Dedifferentiated amniotic fluid mesenchymal stem cell (primary cell): ENCODE results near the gene TULP4.
"Not testable (repeated sequence)": the region's sequence is repeated elsewhere in the genome, so short reads cannot be mapped to it uniquely, and the experiment has no call there.

Experiments used
- DNase-seq: peaks from one replicate; pipeline ENCODE4 v3.0.0-alpha.2; 2016; ENCODE audit errors: extremely low spot score

TULP4 gene

GRCh38 chr6:158295976-158296853, 16.1 kb upstream of the TULP4 start:
- DNase-seq: not testable (repeated sequence)

DNA sequence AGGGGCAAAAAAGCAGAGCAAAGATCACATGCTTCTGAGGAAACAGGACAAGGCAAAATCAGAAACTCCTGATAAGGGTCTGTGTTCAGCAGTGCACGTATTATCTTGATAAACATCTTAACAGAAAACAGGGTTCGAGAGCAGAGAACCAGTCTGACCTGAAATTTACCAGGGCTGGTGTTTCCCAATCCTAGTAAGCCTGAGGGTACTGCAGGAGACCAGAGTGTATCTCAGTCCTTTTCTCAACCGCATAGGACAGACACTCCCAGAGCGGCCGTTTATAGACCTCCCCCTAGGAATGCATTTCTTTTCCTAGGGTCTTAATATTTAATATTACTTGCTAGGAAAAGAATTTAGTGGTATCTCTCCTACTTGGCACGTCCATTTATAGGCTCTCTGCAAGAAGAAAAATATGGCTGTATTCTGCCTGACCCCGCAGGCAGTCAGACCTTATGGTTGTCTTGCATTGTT, 15.4 kb upstream of the TULP4 start:
- DNase-seq: not testable (repeated sequence)

DNA sequence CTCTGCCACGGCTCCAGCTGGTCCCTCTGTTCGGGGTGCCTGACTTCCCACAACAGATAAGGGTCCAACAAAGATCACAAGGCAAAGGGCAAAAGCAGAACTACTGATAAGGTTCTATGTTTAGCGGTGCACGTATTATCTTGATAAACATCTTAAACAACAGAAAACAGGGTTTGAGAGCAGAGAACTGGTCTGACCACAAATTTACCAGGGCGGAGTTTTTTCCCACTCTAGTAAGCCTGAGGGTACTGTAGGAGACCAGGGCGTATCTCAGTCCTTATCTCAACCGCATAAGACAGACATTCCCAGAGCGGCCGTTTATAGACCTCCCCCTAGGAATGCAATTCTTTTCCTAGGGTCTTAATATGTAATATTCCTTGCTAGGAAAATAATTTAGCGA, 14.6 kb upstream of the TULP4 start:
- DNase-seq: not testable (repeated sequence)

GRCh38 chr6:158300306-158301143, 11.7 kb upstream of the TULP4 start:
- DNase-seq: not testable (repeated sequence)

GRCh38 chr6:158301561-158301960, 10.7 kb upstream of the TULP4 start:
- not testable (repeated sequence) for DNase-seq

DNA sequence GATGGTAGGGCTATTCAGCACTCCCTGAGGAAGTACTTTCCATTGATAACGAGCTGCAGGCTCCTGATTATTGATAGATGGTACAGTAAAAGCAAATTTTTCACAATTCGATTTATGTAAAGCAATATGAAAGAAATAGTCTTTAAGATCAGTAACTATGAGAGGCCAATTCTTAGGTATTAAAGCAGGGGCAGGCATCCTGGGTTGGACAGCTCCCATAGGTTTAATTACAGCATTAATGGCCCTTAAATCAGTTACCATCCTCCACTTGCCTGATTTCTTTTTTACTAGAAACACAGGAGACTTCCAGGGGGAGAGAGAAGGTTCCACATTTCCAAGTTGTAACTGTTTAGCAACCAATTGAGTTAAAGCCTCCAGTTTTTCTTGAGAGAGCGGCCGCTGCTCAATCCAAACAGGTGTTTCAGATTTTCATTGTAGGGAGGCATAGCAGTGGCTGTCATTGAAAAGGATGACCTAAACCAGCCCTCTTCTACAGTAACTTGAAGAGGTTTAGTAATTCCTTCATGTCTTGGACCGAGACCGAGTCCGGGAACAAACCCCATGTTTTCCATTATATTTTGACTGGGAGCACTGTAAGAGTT, 10.0 kb upstream of the TULP4 start:
- DNase-seq: not testable (repeated sequence)

- no peak for DNase-seq
Observed at GRCh38 chr6:158303210-158303731, 9.0 kb upstream of the TULP4 start.

GRCh38 chr6:158304254-158304653, 8.0 kb upstream of the TULP4 start:
- DNase-seq: no peak

DNA sequence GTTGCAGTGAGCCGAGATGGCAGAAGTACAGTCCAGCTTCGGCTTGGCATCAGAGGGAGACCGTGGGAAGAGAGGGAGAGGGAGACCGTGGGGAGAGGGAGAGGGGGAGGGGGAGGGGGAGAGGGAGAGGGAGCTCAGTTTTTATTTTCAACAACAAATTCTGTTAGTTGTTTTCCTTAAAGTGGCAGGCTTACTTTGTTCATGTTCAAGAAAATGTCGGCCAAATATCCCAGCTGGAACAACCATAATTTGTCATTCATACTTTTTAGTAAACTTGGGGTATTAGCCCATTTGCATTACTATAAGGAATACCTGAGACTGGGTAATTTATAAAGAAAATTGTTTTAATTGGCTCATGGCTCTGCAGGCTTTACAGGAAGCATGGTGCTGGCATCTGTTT, 2.5 kb upstream of the TULP4 start:
- no peak for DNase-seq

GRCh38 chr6:158311193-158311592, 1.1 kb upstream of the TULP4 start:
- DNase-seq: no peak

DNA sequence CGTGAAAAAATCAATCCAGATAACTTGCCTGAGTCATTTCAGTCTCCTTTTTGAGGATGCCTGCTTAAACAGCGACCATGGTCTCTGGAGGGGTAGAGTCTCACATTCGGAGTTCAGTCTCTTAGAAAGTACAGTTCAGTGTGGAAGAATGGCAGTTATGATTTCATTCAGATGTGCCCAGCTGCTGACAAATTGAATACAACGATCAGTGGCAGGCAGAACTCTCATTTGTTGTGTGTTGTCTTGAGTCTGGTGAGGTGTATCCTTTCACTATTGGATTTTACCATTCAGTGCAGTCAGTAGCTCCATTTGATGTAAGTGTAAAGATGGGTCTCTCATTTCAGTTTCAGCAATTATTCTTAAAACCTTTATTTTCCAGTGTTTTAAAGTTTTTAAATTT, 639 bp upstream of the TULP4 start:
- no peak for DNase-seq

GRCh38 chr6:158312672-158313397, 570 bp downstream of the TULP4 start:
- no peak for DNase-seq

DNA sequence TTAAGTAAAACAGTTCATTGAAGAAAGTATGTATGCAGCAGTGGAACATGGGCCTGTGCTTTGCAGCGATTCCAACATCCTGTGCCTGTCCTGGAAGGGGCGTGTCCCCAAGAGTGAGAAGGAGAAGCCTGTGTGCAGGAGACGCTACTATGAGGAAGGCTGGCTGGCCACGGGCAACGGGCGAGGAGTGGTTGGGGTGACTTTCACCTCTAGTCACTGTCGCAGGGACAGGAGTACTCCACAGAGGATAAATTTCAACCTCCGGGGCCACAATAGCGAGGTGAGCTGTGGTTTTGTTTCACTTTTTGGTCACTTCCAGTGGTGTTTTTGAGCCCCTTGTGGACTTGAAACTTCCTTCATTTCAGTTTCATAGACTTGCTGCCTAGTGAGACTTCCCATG, 1.7 kb downstream of the TULP4 start:
- DNase-seq: no peak

- DNase-seq: no peak
Observed at GRCh38 chr6:158314737-158315136, 2.5 kb downstream of the TULP4 start.

- no peak for DNase-seq
Observed at GRCh38 chr6:158316022-158316421, 3.8 kb downstream of the TULP4 start.

DNA sequence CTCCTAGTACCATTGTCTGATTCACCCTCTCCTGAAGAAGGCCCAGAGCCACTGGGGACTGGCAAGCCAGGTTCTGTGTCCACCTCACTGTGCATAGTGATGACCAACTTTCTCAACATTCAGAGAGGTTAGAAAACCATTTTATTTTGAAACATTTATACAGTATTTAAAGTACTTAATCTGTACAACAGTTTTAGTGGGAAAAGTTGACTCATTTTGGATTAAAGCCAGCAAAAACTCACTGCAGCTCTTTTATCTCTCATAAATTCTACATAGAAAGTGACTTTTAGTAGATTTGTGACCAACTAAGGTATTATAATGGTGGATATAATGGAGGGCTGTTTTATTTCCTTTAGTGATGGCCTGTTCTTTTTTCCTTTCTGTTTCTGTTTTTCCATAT, 9.7 kb downstream of the TULP4 start:
- no peak for DNase-seq

DNA sequence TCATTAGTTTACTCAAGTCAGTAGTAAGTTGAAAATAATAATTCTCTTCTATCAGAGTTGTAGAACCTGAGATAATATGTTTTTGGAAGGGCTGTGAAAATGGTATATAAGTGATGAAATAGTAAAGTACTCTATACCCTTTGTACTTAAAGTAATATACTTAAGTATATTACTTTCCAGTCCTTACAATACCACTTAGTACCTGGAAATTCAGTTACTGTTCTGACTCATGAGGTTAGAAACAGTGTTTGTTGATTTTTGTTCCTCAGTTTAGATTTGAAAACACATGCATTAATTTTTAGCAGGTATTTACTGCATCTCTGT, 10.1 kb downstream of the TULP4 start:
- DNase-seq: no peak

DNA sequence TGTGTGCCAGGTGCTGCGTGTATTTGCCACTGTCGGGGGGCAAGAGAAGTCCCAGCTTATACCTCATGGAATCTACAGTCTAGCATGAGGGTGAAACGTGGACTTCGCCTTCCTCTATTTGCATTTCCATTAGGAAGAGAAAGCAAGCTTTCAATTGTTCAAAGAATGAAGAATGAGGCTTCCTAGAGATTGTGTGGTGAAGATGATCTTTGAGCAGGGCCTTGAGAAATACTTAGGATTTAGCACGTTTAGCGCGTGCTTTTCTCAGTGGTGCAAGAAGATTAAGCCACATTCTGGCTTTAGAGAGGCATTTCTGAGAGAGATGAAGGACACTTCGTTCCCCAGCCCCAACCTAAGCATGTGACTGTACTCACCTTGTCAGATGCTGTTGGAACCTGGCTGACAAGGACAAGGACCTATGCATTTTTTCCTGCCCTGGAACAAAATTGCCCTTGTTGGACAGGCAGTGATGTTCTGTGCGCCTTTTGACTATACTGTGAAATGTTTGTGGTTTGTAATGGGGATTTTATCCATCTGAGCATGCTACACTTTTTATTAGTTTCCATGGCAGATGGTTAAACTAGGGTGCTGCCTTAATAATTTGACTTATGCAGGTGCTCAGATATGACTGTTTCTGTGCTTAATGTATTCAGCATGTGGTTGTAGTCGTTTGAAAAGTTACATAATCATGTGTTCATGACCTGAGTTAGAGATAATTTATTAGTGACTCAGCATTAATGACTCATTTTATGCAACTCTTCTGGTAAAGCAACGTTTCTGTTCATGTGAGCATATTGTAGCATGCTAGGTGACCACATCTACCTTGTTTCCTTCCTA, 10.7 kb downstream of the TULP4 start:
- no peak for DNase-seq

- no peak for DNase-seq
Observed at GRCh38 chr6:158323561-158323958, 11.3 kb downstream of the TULP4 start.

- DNase-seq: no peak
Observed at GRCh38 chr6:158324136-158324535, 11.9 kb downstream of the TULP4 start.

- DNase-seq: no peak
Observed at GRCh38 chr6:158327211-158327610, 14.9 kb downstream of the TULP4 start.
